H1 (cell line): ENCODE measurements around the gene DPH6. TPM values are rescaled to one million over a fixed set of nuclear protein-coding genes. Genes with fewer than 3 reads are reported as not detected.

Source experiments
- EGR1 ChIP-seq: IDR thresholded peaks from 2 replicates; pipeline ENCODE4 v1.6.1; 2011; ENCODE audit warnings: low read depth, low read length, borderline replicate concordance
- polyA plus RNA-seq, 7 experiments: library from polyadenylated mRNA; depleted of rRNA in 3 of 7; stranded (reverse) in 5 of 7; unstranded in 2 of 7; fragments of >200 nt in 5 of 7; fragments of 200-250 nt in 2 of 7; gene quantifications; 1 replicate in 5 of 7; 2 replicates in 1 of 7; 4 replicates in 1 of 7; pipeline versions ENCODE4 v1.2.1 to v1.2.3, GENCODE V29; 2011 to 2013; ENCODE audit warnings: missing spikeins in 2 of 7, mixed read lengths in 2 of 7
- total RNA-seq: library from RNA; stranded (reverse); fragmentation: NEBNext Ultra II Directional; extraction: Animal tissue kit (Norgen Biotek cat#: 25700); gene quantifications from 2 replicates; pipeline ENCODE4 v1.2.1, GENCODE V29; 2021

DPH6 gene
- total and polyA plus RNA-seq, 2 of the 8 experiments (the other 6 are each of a cell fraction or from before 2014, with no cell fraction given): 21.6 to 30.5 TPM

GRCh38 chr15:35560870-35561269 lies 14.9 kb upstream of the DPH6 start (continued):
- no peak for TF ChIP-seq EGR1
